Measurements from ENCODE around the gene LGALS3BP. TPM values are rescaled to one million over a fixed set of nuclear protein-coding genes. Genes with fewer than 3 reads are reported as not detected.

The LGALS3BP gene
- total RNA-seq, 1 experiment from 2014 or later, result 57.9 TPM

DNA sequence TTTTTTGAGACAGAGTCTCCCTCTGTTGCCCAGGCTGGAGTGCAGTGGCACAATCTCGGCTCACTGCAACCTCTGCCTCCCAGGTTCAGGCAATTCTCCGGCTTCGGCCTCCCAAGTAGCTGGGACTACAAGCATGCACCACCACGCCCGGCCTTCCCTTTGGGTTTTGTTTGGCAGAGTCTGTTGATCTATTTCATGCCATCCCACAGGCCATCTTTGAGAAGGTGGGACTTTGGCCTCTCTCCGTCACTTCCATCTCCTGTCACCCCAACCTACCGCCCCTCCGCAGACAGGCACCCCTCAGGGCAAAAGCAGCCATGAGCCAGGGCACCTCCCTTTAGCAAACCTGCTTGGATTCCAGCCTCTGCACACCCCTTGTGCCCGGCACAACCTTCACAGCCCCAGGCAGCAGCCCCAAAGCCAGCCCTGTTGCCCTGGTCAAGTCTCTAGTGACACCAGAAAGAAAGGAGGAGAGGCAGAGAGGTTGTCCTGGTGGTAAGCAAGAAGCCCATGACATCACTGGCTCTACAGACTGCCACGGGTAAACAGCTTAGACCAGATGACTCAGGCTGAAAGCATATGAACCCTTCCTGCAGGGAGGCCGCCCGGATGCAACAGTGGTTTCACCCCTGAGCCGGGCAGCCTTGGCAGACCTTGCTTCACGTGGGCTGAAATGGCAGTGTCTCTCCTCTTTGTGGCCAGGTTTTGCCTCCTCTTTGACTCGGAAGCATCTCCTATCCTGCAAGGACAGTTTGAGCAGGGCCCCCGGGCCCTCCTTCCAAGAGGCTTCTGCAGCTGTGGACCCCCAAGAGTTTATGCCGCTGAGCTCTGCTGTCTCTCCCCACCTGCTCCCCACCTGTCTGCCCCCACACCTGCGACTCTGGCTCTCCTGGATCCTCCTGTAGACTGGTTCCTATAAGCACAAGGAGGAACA is 46.4 kb downstream of the LGALS3BP start:
- CTCF ChIA-PET, result interaction anchor here (0.6 to 1.3 kb wide), 3 partner anchors 38 to 313 kb away, joined by 3 to 4 read pairs (median 3); no protein-coding TSS in a partner anchor
- peaks cover 4% of the 10 kb centered on the region for H3K4me1 Mint-ChIP-seq
- peak overlapping the region; percentile 15; the same call in 1 of the 2 replicates for H3K27ac Mint-ChIP-seq

More for the DNA sequence above, 46.4 kb downstream of the LGALS3BP start:
- no peak for ATAC-seq
- POLR2A ChIA-PET, result no interaction called here
- no peak for DNase-seq (ENCODE audit: low spot score)
- Mint-ChIP-seq H3K36me3 (no peaks in the 10 kb centered on the region), H3K9me3 (no peaks in the 10 kb centered on the region), H3K4me3 (no peak overlapping the region), H3K27me3 (ENCODE audit: low read depth) (no peaks in the 10 kb centered on the region; the same call in 1 of the 2 replicates)
- TF ChIP-seq ZNF317 (CRISPR knock-in tag; IDR thresholded peaks at IDR 0.05; ENCODE audit: borderline replicate concordance, low read depth) (no peak), ATF2 (CRISPR knock-in tag; IDR thresholded peaks at IDR 0.05; ENCODE audit: borderline replicate concordance, low read depth) (no peak), ZNF512 (CRISPR knock-in tag; IDR thresholded peaks at IDR 0.05; ENCODE audit: borderline replicate concordance) (no peak), ZNF121 (CRISPR knock-in tag; IDR thresholded peaks at IDR 0.05) (no peak), PRRX2 (CRISPR knock-in tag; IDR thresholded peaks at IDR 0.05) (no peak), TP53 (CRISPR knock-in tag; IDR thresholded peaks at IDR 0.05) (no peak), JAZF1 (CRISPR knock-in tag; IDR thresholded peaks at IDR 0.05) (no peak), NFYB (CRISPR knock-in tag; conservative IDR thresholded peaks at IDR 0.05; ENCODE audit: low read depth) (no peak), MXD4 (CRISPR knock-in tag; IDR thresholded peaks at IDR 0.05; ENCODE audit: borderline replicate concordance) (no peak), CDX4 (CRISPR knock-in tag; IDR thresholded peaks at IDR 0.05; ENCODE audit: borderline replicate concordance) (no peak)
- TF ChIP-seq, protein P1, sequence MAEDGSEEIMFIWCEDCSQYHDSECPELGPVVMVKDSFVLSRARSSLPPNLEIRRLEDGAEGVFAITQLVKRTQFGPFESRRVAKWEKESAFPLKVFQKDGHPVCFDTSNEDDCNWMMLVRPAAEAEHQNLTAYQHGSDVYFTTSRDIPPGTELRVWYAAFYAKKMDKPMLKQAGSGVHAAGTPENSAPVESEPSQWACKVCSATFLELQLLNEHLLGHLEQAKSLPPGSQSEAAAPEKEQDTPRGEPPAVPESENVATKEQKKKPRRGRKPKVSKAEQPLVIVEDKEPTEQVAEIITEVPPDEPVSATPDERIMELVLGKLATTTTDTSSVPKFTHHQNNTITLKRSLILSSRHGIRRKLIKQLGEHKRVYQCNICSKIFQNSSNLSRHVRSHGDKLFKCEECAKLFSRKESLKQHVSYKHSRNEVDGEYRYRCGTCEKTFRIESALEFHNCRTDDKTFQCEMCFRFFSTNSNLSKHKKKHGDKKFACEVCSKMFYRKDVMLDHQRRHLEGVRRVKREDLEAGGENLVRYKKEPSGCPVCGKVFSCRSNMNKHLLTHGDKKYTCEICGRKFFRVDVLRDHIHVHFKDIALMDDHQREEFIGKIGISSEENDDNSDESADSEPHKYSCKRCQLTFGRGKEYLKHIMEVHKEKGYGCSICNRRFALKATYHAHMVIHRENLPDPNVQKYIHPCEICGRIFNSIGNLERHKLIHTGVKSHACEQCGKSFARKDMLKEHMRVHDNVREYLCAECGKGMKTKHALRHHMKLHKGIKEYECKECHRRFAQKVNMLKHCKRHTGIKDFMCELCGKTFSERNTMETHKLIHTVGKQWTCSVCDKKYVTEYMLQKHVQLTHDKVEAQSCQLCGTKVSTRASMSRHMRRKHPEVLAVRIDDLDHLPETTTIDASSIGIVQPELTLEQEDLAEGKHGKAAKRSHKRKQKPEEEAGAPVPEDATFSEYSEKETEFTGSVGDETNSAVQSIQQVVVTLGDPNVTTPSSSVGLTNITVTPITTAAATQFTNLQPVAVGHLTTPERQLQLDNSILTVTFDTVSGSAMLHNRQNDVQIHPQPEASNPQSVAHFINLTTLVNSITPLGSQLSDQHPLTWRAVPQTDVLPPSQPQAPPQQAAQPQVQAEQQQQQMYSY (CRISPR knock-in tag; IDR thresholded peaks at IDR 0.05), result no peak
- TF ChIP-seq, protein P2, sequence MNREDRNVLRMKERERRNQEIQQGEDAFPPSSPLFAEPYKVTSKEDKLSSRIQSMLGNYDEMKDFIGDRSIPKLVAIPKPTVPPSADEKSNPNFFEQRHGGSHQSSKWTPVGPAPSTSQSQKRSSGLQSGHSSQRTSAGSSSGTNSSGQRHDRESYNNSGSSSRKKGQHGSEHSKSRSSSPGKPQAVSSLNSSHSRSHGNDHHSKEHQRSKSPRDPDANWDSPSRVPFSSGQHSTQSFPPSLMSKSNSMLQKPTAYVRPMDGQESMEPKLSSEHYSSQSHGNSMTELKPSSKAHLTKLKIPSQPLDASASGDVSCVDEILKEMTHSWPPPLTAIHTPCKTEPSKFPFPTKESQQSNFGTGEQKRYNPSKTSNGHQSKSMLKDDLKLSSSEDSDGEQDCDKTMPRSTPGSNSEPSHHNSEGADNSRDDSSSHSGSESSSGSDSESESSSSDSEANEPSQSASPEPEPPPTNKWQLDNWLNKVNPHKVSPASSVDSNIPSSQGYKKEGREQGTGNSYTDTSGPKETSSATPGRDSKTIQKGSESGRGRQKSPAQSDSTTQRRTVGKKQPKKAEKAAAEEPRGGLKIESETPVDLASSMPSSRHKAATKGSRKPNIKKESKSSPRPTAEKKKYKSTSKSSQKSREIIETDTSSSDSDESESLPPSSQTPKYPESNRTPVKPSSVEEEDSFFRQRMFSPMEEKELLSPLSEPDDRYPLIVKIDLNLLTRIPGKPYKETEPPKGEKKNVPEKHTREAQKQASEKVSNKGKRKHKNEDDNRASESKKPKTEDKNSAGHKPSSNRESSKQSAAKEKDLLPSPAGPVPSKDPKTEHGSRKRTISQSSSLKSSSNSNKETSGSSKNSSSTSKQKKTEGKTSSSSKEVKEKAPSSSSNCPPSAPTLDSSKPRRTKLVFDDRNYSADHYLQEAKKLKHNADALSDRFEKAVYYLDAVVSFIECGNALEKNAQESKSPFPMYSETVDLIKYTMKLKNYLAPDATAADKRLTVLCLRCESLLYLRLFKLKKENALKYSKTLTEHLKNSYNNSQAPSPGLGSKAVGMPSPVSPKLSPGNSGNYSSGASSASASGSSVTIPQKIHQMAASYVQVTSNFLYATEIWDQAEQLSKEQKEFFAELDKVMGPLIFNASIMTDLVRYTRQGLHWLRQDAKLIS (CRISPR knock-in tag; IDR thresholded peaks at IDR 0.05; ENCODE audit: borderline replicate concordance), result no peak
- TF ChIP-seq, protein P3, sequence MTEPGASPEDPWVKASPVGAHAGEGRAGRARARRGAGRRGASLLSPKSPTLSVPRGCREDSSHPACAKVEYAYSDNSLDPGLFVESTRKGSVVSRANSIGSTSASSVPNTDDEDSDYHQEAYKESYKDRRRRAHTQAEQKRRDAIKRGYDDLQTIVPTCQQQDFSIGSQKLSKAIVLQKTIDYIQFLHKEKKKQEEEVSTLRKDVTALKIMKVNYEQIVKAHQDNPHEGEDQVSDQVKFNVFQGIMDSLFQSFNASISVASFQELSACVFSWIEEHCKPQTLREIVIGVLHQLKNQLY (CRISPR knock-in tag; IDR thresholded peaks at IDR 0.05), result no peak
- TF ChIP-seq, protein P4, sequence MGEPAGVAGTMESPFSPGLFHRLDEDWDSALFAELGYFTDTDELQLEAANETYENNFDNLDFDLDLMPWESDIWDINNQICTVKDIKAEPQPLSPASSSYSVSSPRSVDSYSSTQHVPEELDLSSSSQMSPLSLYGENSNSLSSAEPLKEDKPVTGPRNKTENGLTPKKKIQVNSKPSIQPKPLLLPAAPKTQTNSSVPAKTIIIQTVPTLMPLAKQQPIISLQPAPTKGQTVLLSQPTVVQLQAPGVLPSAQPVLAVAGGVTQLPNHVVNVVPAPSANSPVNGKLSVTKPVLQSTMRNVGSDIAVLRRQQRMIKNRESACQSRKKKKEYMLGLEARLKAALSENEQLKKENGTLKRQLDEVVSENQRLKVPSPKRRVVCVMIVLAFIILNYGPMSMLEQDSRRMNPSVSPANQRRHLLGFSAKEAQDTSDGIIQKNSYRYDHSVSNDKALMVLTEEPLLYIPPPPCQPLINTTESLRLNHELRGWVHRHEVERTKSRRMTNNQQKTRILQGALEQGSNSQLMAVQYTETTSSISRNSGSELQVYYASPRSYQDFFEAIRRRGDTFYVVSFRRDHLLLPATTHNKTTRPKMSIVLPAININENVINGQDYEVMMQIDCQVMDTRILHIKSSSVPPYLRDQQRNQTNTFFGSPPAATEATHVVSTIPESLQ (CRISPR knock-in tag; IDR thresholded peaks at IDR 0.05), result no peak

Data from WTC11 (cell line).